IMR-90 (cell line): ENCODE results near the gene TOMM20. TPM values are rescaled to one million over a fixed set of nuclear protein-coding genes. Genes with fewer than 3 reads are reported as not detected.

Experiments
- ATAC-seq: fragments of 200-7000 bp; cut with Tn5 transposase; 2 replicates; pipeline ENCODE4 v1.9.1; 2020; ENCODE audit warnings: low read depth, mild to moderate bottlenecking, moderate library complexity
- BruUV-seq: library from RNA; stranded (reverse); fragments of 400-500 nt; replicated peaks from 2 replicates; lab custom pipeline; 2021; lab: Mats Ljungman, UMichigan
- CTCF ChIA-PET: fragments of 300-600 bp; formaldehyde crosslinking; extraction: SDS; loops from one replicate; lab custom pipeline; 2021; ENCODE audit warnings: antibody characterized with exemption; lab: Yijun Ruan, JAX
- POLR2A ChIA-PET: fragments of 300-600 bp; sonication (Branson Sonifier 250); formaldehyde crosslinking; loops from one replicate; lab custom pipeline; 2022; ENCODE audit warnings: antibody characterized with exemption; ENCODE audit not compliant: unreplicated experiment; lab: Charles Lee
- DNase-seq: peaks from one replicate; pipeline ENCODE4 v3.0.0; 2013
- H2AFZ ChIP-seq: replicated peaks from 2 replicates; pipeline ENCODE3; 2013; ENCODE audit warnings: low read length, mild to moderate bottlenecking; ENCODE audit not compliant: poor library complexity
- H2AK5ac ChIP-seq: 2 replicates; pipeline ENCODE4 v1.6.1; 2013; ENCODE audit warnings: low read depth, low read length, inconsistent platforms
- H2AK9ac ChIP-seq: replicated peaks from 2 replicates; pipeline ENCODE3; 2013; ENCODE audit warnings: mild to moderate bottlenecking, low read depth, low read length, moderate library complexity; ENCODE audit not compliant: poor library complexity
- H2BK120ac ChIP-seq: 2 replicates; pipeline ENCODE4 v1.6.1; 2013; ENCODE audit warnings: low read depth, low read length, inconsistent platforms
- H2BK15ac ChIP-seq: 3 replicates; pipeline ENCODE4 v1.6.1; 2013; ENCODE audit warnings: low read depth, low read length, inconsistent platforms
- H2BK20ac ChIP-seq: 2 replicates; pipeline ENCODE4 v1.6.1; 2013; ENCODE audit warnings: low read depth, mild to moderate bottlenecking, inconsistent platforms, low read length, moderate library complexity
- H2BK5ac ChIP-seq: 2 replicates; pipeline ENCODE4 v1.6.1; 2013; ENCODE audit warnings: mild to moderate bottlenecking, low read depth, low read length, inconsistent platforms; ENCODE audit not compliant: poor library complexity, severe bottlenecking
- H3K14ac ChIP-seq: replicated peaks from 2 replicates; pipeline ENCODE4 v1.6.1; 2013; ENCODE audit warnings: low read depth, low read length, inconsistent platforms
- H3K18ac ChIP-seq: 2 replicates; pipeline ENCODE4 v1.6.1; 2013; ENCODE audit warnings: low read depth, low read length, control low read depth
- H3K23ac ChIP-seq: 2 replicates; pipeline ENCODE4 v1.6.1; 2013; ENCODE audit warnings: low read depth, low read length, inconsistent platforms
- H3K27ac ChIP-seq: 2 replicates; pipeline ENCODE4 v1.5.1; 2013; ENCODE audit warnings: mild to moderate bottlenecking, control low read depth, low read length; ENCODE audit not compliant: insufficient read depth
- H3K27me3 ChIP-seq: 2 replicates; pipeline ENCODE4 v1.6.1; 2013; ENCODE audit warnings: low read length; ENCODE audit not compliant: control insufficient read depth, insufficient read depth
- H3K36me3 ChIP-seq: 2 replicates; pipeline ENCODE4 v1.6.1; 2013; ENCODE audit warnings: low read length, mixed read lengths; ENCODE audit not compliant: control insufficient read depth, insufficient read depth
- H3K4ac ChIP-seq: 2 replicates; pipeline ENCODE4 v1.6.1; 2013; ENCODE audit warnings: low read depth, low read length, inconsistent platforms
- H3K4me1 ChIP-seq: 2 replicates; pipeline ENCODE4 v1.6.1; 2013; ENCODE audit warnings: low read length, mixed read lengths; ENCODE audit not compliant: control insufficient read depth, insufficient read depth
- H3K4me2 ChIP-seq: 2 replicates; pipeline ENCODE4 v1.6.1; 2013; ENCODE audit warnings: low read depth, mild to moderate bottlenecking, control low read depth, low read length, moderate library complexity
- H3K4me3 ChIP-seq: 2 replicates; pipeline ENCODE4 v1.5.1; 2013; ENCODE audit warnings: low read depth, mild to moderate bottlenecking, control low read depth, low read length, moderate library complexity; ENCODE audit not compliant: insufficient read depth
- H3K56ac ChIP-seq: 2 replicates; pipeline ENCODE4 v1.6.1; 2013; ENCODE audit warnings: low read length, inconsistent platforms; ENCODE audit not compliant: insufficient read depth; ENCODE audit errors: extremely low read depth
- H3K79me1 ChIP-seq, 2 experiments: 2 replicates each; pipeline ENCODE4 v1.6.1; 2013; ENCODE audit warnings: low read length in 2 of 2, inconsistent platforms in 1 of 2, low read depth in 1 of 2
- H3K9ac ChIP-seq: 2 replicates; pipeline ENCODE4 v1.6.1; 2013; ENCODE audit warnings: low read depth, low read length, control low read depth
- H3K9me1 ChIP-seq: 2 replicates; pipeline ENCODE4 v1.6.1; 2013; ENCODE audit warnings: low read length, inconsistent platforms; ENCODE audit not compliant: insufficient read depth
- H3K9me3 ChIP-seq: 2 replicates; pipeline ENCODE4 v1.6.1; 2013; ENCODE audit warnings: low read length; ENCODE audit not compliant: control insufficient read depth, insufficient read depth
- H4K20me1 ChIP-seq: 2 replicates; pipeline ENCODE4 v1.6.1; 2013; ENCODE audit warnings: low read length, inconsistent platforms; ENCODE audit not compliant: insufficient read depth
- H4K5ac ChIP-seq: 2 replicates; pipeline ENCODE4 v1.6.1; 2013; ENCODE audit warnings: mild to moderate bottlenecking, low read depth, low read length, control low read depth
- H4K8ac ChIP-seq, 2 experiments: 2 replicates each; pipeline ENCODE4 v1.6.1; 2013; ENCODE audit warnings: low read depth in 2 of 2, low read length in 2 of 2, control low read depth in 1 of 2, inconsistent platforms in 1 of 2
- H4K91ac ChIP-seq: 2 replicates; pipeline ENCODE4 v1.6.1; 2013; ENCODE audit warnings: low read depth, low read length, inconsistent platforms; ENCODE audit not compliant: insufficient read depth
- BHLHE40 ChIP-seq: fragments of 150-350 bp; IDR thresholded peaks from 2 replicates; pipeline ENCODE4 v1.6.1; 2016; ENCODE audit warnings: mild to moderate bottlenecking, low read depth, low read length
- CHD1 ChIP-seq: IDR thresholded peaks from 2 replicates; pipeline ENCODE4 v1.6.1; 2012; ENCODE audit warnings: low read depth, low read length, improper control_type of control experiment
- FOS ChIP-seq: fragments of 150-350 bp; IDR thresholded peaks from 2 replicates; pipeline ENCODE4 v1.6.1; 2016; ENCODE audit warnings: low read depth, low read length
- MAZ ChIP-seq: IDR thresholded peaks from 2 replicates; pipeline ENCODE4 v1.6.1; 2012; ENCODE audit warnings: low read depth, mild to moderate bottlenecking, low read length, improper control_type of control experiment, moderate library complexity, borderline replicate concordance
- POLR2A ChIP-seq: IDR thresholded peaks from 2 replicates; pipeline ENCODE4 v1.6.1; 2012; ENCODE audit warnings: mild to moderate bottlenecking, low read depth, low read length
- RAD21 ChIP-seq: IDR thresholded peaks from 2 replicates; pipeline ENCODE4 v1.6.1; 2012; ENCODE audit warnings: low read length, improper control_type of control experiment
- RCOR1 ChIP-seq: IDR thresholded peaks from 2 replicates; pipeline ENCODE4 v1.6.1; 2012; ENCODE audit warnings: mild to moderate bottlenecking, low read length, improper control_type of control experiment; ENCODE audit not compliant: insufficient replicate concordance
- RFX5 ChIP-seq: IDR thresholded peaks from 2 replicates; pipeline ENCODE4 v1.8.0; 2012; ENCODE audit warnings: low read depth, mild to moderate bottlenecking, low read length, moderate library complexity
- WGBS, 2 experiments: methylation state at CpG; one replicate each; pipeline versions ENCODE4 v1.1.5 to v1.1.7; 2013; ENCODE audit warnings: missing lambda C conversion rate in 2 of 2; ENCODE audit not compliant: insufficient read length in 1 of 2; ENCODE audit errors: extremely low coverage in 2 of 2; 5-methylcytosine and 5-hydroxymethylcytosine counted together
- dilution Hi-C: fragments of 300-500 bp; cut with HindIII; formaldehyde crosslinking; loops from one replicate; pipeline ENCODE4 v1.14.3; 2018; ENCODE audit warnings: low sequenced_read_pairs; ENCODE audit not compliant: unreplicated experiment
- in situ Hi-C: fragments of 300-500 bp; cut with MboI; formaldehyde crosslinking; loops from 3 replicates; pipeline ENCODE4 v1.14.3; 2019; ENCODE audit warnings: low sequenced_read_pairs, inconsistent platforms, mixed read lengths
- intact Hi-C: fragments of 100-400 bp; cut with micrococcal nuclease; formaldehyde crosslinking; loops from 2 replicates; pipeline ENCODE4 v1.10.0; 2022
- polyA plus RNA-seq, 3 experiments: library from polyadenylated mRNA; depleted of rRNA; stranded (reverse); fragments of >200 nt; gene quantifications; 2 replicates each; pipeline ENCODE4 v1.2.3, GENCODE V29; 2012; ENCODE audit warnings: low replicate concordance in 1 of 3
- total RNA-seq: library from RNA; depleted of rRNA; stranded (reverse); fragments of >200 nt; gene quantifications from 2 replicates; pipeline ENCODE4 v1.2.3, GENCODE V29; 2012
- TF ChIP-seq, protein P1 (sequence below): fragments of 150-350 bp; IDR thresholded peaks from 2 replicates; pipeline ENCODE4 v1.6.1; 2017; ENCODE audit warnings: mild to moderate bottlenecking, antibody characterized with exemption, low read length, low read depth
- TF ChIP-seq, protein P2 (sequence below): conservative IDR thresholded peaks from 2 replicates; pipeline ENCODE4 v1.5.1; 2012; ENCODE audit warnings: mild to moderate bottlenecking, low read depth, low read length, improper control_type of control experiment
- TF ChIP-seq, protein P3 (sequence below): fragments of 150-350 bp; IDR thresholded peaks from 2 replicates; pipeline ENCODE4 v1.6.1; 2016; ENCODE audit warnings: low read depth, mild to moderate bottlenecking, low read length, moderate library complexity, borderline replicate concordance

TOMM20 gene
- total and polyA plus RNA-seq, 2 of the 4 experiments (the other 2 are of a cell fraction): 75.3 to 84.4 TPM

DNA sequence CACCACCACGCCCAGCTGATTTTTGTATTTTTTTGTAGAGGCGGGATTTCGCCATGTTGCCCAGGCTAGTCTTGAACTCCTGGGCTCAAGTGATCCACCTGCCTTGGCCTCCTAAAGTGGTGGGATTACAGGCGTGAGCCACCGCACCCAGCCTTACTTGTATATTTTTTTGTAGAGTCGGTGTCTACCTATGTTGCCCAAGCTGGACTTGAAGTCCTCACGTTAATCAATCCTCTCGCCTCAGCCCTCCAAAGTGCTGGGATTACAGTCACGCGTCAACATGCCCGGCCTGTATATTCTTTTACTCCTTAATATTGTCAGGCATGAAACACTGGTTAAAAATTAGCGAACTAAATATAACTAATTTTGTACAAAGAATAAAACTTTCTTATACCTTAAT lies 5.5 kb upstream of the TOMM20 start:
- Histone ChIP-seq H3K27me3 (no peaks in the 10 kb centered on the region), H2BK120ac (no peak overlapping the region), H3K18ac (no peak overlapping the region), H2AFZ (no peak overlapping the region), H3K36me3 (peaks cover 33% of the 10 kb centered on the region), H2AK9ac (no peak overlapping the region), H2BK5ac (no peak overlapping the region), H2AK5ac (no peak overlapping the region), H4K8ac (no peak overlapping the region), H3K27ac (no peak overlapping the region), H3K14ac (no peak overlapping the region), H3K9me3 (no peaks in the 10 kb centered on the region), H4K91ac (no peak overlapping the region), H3K4me2 (no peak overlapping the region), H3K56ac (no peak overlapping the region), H3K9ac (no peak overlapping the region), H3K23ac (no peak overlapping the region), H3K4ac (no peak overlapping the region), H2BK15ac (no peak overlapping the region), H3K9me1 (peaks cover 3% of the 10 kb centered on the region; the same call in 1 of the 2 replicates), H3K79me1 (peaks cover 17 to 24% of the 10 kb centered on the region in 2 experiments), H3K4me3 (no peak overlapping the region), H3K4me1 (peaks cover 5% of the 10 kb centered on the region), H4K20me1 (no peaks in the 10 kb centered on the region), H4K5ac (no peak overlapping the region), H2BK20ac (no peak overlapping the region)
- dilution Hi-C loops (no loop called here), intact Hi-C loops (no loop called here), in situ Hi-C loops (no loop called here)
- 80% methylated on average over 4 of the region's 12 CpGs; no CpG with 5 or more reads in 1 of the 2 experiments for WGBS, 2 experiments
- DNase-seq (no peak), ATAC-seq (no peak)
- TF ChIP-seq RFX5: no peak
- no peak for TF ChIP-seq FOS
- TF ChIP-seq RCOR1: no peak
- TF ChIP-seq, protein P1, sequence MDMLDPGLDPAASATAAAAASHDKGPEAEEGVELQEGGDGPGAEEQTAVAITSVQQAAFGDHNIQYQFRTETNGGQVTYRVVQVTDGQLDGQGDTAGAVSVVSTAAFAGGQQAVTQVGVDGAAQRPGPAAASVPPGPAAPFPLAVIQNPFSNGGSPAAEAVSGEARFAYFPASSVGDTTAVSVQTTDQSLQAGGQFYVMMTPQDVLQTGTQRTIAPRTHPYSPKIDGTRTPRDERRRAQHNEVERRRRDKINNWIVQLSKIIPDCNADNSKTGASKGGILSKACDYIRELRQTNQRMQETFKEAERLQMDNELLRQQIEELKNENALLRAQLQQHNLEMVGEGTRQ: no peak
- TF ChIP-seq MAZ: no peak
- TF ChIP-seq POLR2A: no peak
- TF ChIP-seq, protein P2, sequence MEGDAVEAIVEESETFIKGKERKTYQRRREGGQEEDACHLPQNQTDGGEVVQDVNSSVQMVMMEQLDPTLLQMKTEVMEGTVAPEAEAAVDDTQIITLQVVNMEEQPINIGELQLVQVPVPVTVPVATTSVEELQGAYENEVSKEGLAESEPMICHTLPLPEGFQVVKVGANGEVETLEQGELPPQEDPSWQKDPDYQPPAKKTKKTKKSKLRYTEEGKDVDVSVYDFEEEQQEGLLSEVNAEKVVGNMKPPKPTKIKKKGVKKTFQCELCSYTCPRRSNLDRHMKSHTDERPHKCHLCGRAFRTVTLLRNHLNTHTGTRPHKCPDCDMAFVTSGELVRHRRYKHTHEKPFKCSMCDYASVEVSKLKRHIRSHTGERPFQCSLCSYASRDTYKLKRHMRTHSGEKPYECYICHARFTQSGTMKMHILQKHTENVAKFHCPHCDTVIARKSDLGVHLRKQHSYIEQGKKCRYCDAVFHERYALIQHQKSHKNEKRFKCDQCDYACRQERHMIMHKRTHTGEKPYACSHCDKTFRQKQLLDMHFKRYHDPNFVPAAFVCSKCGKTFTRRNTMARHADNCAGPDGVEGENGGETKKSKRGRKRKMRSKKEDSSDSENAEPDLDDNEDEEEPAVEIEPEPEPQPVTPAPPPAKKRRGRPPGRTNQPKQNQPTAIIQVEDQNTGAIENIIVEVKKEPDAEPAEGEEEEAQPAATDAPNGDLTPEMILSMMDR: no peak
- no peak for TF ChIP-seq BHLHE40
- TF ChIP-seq RAD21: no peak
- TF ChIP-seq, protein P3, sequence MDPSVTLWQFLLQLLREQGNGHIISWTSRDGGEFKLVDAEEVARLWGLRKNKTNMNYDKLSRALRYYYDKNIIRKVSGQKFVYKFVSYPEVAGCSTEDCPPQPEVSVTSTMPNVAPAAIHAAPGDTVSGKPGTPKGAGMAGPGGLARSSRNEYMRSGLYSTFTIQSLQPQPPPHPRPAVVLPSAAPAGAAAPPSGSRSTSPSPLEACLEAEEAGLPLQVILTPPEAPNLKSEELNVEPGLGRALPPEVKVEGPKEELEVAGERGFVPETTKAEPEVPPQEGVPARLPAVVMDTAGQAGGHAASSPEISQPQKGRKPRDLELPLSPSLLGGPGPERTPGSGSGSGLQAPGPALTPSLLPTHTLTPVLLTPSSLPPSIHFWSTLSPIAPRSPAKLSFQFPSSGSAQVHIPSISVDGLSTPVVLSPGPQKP: no peak
- no peak for TF ChIP-seq CHD1
- CTCF ChIA-PET: no interaction called here
- POLR2A ChIA-PET: no interaction called here
- BruUV-seq: no TSS peak
